AG09309 (cell line): ENCODE data around the gene NHLRC2.

ENCODE experiments used
- DNase-seq: peaks from one replicate; pipeline ENCODE4 v3.0.0-alpha.2; 2010; ENCODE audit warnings: low read depth
- H3K4me3 ChIP-seq: 2 replicates; pipeline ENCODE4 v1.5.1; 2011; ENCODE audit warnings: mild to moderate bottlenecking, low read depth, low read length, moderate library complexity; ENCODE audit not compliant: control insufficient read depth
- CTCF ChIP-seq: IDR thresholded peaks from 2 replicates; pipeline ENCODE4 v1.5.1; 2011; ENCODE audit warnings: mild to moderate bottlenecking, low read depth, low read length, inconsistent platforms; ENCODE audit not compliant: insufficient read depth, control insufficient read depth; ENCODE audit errors: missing control alignments

The NHLRC2 gene

GRCh38 chr10:113924186-113924585 lies 69.7 kb downstream of the NHLRC2 start:
- DNase-seq = no peak
- H3K4me3 ChIP-seq = no peak overlapping the region
- TF ChIP-seq CTCF = no peak

- no peak overlapping the region for H3K4me3 ChIP-seq
- no peak for DNase-seq
- no peak for TF ChIP-seq CTCF
Measured at GRCh38 chr10:113924664-113925063, 70.2 kb downstream of the NHLRC2 start.

GRCh38 chr10:113927440-113927839 lies 73.0 kb downstream of the NHLRC2 start:
- no peak for TF ChIP-seq CTCF
- no peak for DNase-seq
- H3K4me3 ChIP-seq = no peak overlapping the region

GRCh38 chr10:113928830-113929229 lies 74.4 kb downstream of the NHLRC2 start:
- no peak overlapping the region for H3K4me3 ChIP-seq
- no peak for TF ChIP-seq CTCF
- no peak for DNase-seq

- no peak overlapping the region for H3K4me3 ChIP-seq
- DNase-seq = no peak
- TF ChIP-seq CTCF = no peak
Measured at GRCh38 chr10:113929522-113929921, 75.1 kb downstream of the NHLRC2 start.

- TF ChIP-seq CTCF = no peak
- no peak overlapping the region for H3K4me3 ChIP-seq
- no peak for DNase-seq
Measured at GRCh38 chr10:113930482-113931057, 76.1 kb downstream of the NHLRC2 start.

GRCh38 chr10:113932854-113933253 lies 78.4 kb downstream of the NHLRC2 start:
- TF ChIP-seq CTCF = no peak
- no peak overlapping the region for H3K4me3 ChIP-seq
- no peak for DNase-seq
